Stimulated activated CD8-positive, alpha-beta memory T cell treated with anti-CD3 and anti-CD28 coated beads, Interleukin-15, amount 100 ng/mL, for 48 hours (primary cell): ENCODE measurements around the gene NEO1.

Source experiments
- DNase-seq, 2 donors: peaks; one replicate each; pipeline ENCODE4 v3.0.0-alpha.2; 2020; ENCODE audit warnings: low read depth in 2 of 2

Gene NEO1

GRCh38 chr15:73028831-73029451 lies 23.3 kb upstream of the NEO1 start:
- no peak for DNase-seq

DNA sequence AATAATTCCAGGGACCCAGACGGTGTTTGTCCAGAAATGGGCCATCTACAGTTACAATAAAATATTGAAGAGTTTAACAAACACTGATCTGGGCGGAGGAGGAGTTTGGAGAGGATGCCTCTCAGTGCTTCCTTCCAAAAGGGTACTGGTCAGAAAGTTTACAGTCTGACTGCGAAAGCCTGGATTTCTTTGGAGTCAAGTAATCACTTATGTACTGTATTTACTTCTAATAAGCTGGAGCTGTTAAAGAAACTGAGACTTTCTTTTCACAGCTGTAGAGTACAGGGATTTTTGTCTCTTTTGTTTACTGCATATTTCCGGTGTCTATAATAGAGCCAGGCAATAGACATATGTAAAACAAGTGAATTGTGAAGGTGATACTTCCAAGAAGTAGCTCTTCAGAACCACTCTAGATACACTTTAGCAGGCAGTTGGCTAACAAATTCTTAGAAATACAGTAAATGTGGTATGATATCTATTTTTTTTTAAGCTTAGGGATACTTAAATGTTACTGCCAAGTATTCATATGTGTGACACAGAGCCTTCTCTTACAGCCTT lies 22.1 kb upstream of the NEO1 start:
- DNase-seq = no peak

GRCh38 chr15:73031648-73032047 lies 20.6 kb upstream of the NEO1 start:
- DNase-seq = no peak

DNA sequence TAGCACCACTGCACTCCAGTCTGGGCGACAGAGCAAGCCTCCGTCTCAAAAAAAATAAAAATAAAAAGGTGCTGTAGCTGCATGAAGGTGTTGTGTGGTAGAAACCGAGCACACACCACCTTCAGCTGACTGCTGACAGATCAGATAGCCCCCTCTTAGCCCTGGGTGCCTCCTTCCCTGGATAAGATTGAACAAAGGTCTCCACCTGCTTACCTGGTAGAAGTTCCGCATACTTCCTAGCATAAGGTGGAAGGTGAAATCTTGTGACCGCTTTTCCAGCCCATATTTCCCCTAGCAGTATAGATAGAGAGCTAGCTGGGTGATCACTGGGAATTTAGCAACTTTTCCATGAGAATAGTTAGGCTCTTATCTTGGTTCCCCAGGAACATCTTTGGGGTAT lies 18.7 kb upstream of the NEO1 start:
- no peak for DNase-seq

- DNase-seq = no peak
Observed at GRCh38 chr15:73034221-73034620, 18.0 kb upstream of the NEO1 start.

DNA sequence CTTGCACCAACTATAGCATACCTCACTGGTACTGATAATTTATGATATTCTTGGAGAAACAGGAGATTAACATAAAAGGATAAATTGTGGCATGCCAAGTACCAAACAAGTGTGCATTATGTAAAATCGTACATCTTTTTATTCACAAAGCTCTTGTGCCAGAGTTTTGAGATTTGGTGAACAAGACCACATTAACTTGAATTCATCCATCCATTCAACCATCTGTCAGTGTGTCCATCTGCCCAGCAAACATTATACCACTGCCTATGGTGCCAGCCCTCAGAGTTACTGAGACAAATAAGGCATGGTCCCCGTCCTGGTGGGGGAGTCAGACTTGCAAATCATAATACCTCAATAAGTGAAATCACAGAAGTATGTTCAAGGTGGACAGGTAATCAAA lies 17.0 kb upstream of the NEO1 start:
- DNase-seq = no peak

GRCh38 chr15:73038220-73038619 lies 14.0 kb upstream of the NEO1 start:
- DNase-seq = no peak

GRCh38 chr15:73046073-73046472 lies 6.2 kb upstream of the NEO1 start:
- no peak for DNase-seq

GRCh38 chr15:73047882-73048281 lies 4.4 kb upstream of the NEO1 start:
- no peak for DNase-seq

GRCh38 chr15:73048624-73049295 lies 3.5 kb upstream of the NEO1 start:
- no peak for DNase-seq

DNA sequence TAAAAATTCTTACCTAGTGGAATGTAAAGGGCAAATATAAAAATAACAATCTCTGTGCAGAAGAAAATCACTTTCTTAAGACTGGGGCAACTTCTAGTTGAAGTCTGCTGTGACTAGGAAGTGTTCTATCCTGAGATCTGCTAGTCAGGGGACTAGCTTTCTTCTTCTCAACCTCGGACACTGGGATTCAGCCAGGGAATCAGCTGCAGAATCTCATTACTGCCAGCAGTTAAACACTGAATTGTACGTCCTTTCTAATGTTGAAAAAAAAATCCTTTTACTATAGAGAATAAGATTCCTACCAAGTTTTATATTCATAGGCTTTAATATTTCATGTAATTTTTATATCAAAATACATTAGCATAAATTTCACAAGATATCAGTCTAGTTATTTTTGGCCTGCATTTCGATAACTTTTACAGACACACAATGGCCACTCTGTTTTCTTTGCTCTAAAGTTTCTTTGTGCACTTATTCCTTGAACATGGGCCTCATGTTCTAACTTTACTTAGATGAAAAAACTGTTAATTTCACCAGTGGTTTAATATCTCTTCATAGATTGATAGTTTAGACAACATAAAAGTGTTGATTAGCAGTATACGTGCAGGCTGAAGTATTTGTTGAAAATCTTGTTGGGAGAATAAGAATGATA lies 2.6 kb upstream of the NEO1 start:
- DNase-seq = no peak

DNA sequence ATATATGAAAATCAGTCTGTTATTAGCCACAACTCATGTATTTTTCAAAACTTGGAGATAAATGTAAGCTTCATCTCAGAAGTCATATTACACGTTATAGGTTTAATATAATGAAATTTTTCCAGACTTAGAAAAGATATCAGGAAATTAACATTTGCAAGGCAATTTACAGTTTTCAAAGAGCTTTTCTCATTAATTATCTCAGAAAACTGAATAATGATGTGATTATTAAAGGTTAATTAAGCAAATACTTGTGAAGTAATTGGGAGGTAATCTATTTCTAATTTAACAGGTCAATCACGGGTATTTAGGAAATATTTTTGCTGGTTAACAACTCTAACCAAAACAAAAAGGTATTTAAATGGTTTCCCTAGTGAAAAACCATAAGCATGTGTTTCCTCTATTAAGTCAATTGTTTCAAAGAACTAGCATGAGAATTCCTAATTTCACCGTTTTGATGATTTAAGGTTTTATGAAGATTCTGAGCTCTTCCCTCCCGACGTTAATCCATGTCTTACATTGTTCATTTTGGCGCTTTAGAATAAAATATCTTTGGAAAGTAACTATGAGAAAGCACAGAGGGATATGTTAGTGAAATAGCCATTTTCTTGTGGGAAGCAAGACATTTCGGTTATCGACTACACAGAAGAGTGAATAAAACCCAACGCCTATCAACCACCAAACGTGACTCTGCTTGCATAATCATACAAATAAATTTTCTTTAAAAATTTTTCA lies 1.5 kb upstream of the NEO1 start:
- DNase-seq = no peak

DNA sequence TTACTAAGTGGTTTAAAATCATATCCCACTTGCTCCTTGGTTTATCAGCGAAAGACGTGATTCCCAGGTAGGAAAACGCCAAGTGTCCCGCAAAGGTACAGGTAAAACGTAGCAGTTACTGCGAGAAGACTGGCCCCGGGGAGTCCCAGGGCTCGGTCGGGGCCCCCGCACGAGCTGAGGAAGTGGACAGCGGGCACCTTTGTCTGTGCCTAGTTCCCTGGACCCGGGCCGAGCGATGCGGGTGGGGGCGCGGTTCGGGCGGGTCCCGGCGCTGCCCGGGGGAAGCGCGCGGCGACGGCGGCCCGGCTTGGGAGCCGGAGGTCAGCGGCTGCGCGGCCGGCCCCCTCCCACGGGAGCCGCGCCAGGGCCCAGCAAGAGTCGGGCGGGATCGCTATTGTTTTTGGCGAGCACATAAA lies 864 bp upstream of the NEO1 start:
- DNase-seq = no peak

DNA sequence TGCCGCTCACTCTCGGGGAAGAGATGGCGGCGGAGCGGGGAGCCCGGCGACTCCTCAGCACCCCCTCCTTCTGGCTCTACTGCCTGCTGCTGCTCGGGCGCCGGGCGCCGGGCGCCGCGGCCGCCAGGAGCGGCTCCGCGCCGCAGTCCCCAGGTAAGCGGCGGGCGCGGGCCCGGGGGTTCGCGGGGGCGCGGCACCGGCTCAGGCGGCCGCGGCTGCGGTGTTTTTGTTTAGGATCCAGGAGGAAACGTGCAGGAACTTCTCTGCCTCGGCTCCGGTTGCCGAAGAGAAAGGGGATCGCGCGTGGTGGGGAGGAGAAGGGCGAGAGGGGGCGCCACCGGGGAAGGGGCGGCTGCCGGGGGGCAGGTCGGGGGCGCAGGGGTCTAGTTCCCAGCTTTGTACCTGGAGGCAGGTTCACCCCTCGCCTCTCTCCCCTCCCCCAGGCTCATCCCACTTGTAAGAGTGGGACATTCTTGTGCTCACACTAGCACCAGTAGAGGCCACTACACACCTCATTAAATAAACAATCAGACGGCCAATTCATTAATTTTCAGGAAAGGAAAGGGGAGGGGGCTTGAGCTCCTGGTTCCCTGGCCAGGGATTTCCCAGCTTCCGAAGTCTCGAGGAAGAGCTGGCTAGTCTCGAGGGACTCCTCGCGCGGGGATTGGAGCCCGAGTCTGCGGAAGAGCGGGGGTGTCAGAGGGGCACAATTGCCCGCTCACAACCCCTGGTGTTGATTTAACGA lies 562 bp downstream of the NEO1 start:
- peak in 1 of 2 donors; percentile 0 for DNase-seq

GRCh38 chr15:73053398-73053723 lies 1.1 kb downstream of the NEO1 start:
- DNase-seq = no peak

- DNase-seq = no peak
Observed at GRCh38 chr15:73054417-73054953, 2.2 kb downstream of the NEO1 start.

- DNase-seq = no peak
Observed at GRCh38 chr15:73056460-73056859, 4.2 kb downstream of the NEO1 start.

GRCh38 chr15:73058437-73058836 lies 6.2 kb downstream of the NEO1 start:
- no peak for DNase-seq

- no peak for DNase-seq
Observed at GRCh38 chr15:73065114-73065513, 12.9 kb downstream of the NEO1 start.

DNA sequence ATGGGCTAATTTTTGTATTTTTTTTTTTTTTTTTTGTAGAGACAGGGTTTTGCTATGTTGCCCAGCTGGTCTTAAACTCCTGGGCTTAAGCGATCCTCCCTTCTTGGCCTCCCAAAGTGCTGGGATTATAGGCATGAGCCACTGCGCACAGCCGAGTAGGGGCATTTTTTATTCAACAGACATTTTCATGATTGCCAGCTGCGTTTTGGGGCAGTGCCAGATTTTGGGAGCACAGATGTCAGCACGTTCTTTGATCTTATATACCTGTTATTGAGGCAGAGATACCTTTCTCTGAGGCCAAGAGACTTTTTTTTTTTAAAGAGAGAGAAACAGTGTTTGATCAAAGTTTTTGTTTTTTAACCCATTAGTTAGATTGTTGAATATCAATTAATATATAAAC lies 16.8 kb downstream of the NEO1 start:
- no peak for DNase-seq

GRCh38 chr15:73072894-73073293 lies 20.6 kb downstream of the NEO1 start:
- DNase-seq = no peak
